Mesodermal cell (in vitro differentiated cells): ENCODE data around the gene C11orf21.
"Not testable (repeated sequence)": the region's sequence is repeated elsewhere in the genome, so short reads cannot be mapped to it uniquely, and the experiment has no call there.

Experiments
- H3K27ac ChIP-seq: 2 replicates; pipeline ENCODE4 v1.7.0; 2013; ENCODE audit warnings: mild to moderate bottlenecking, low read depth, low read length, moderate library complexity; ENCODE audit not compliant: severe bottlenecking
- H3K36me3 ChIP-seq: 2 replicates; pipeline ENCODE4 v1.7.1; 2013; ENCODE audit warnings: mild to moderate bottlenecking, low read length, moderate library complexity; ENCODE audit not compliant: control insufficient read depth, insufficient read depth
- H3K4me1 ChIP-seq: one replicate; pipeline ENCODE4 v1.7.1; 2013; ENCODE audit warnings: mild to moderate bottlenecking, low read length; ENCODE audit not compliant: insufficient read depth, control insufficient read depth, poor library complexity, severe bottlenecking
- H3K4me3 ChIP-seq: 2 replicates; pipeline ENCODE4 v1.7.0; 2013; ENCODE audit warnings: low read length, control low read depth, mild to moderate bottlenecking; ENCODE audit not compliant: insufficient read depth, poor library complexity, severe bottlenecking; ENCODE audit errors: extremely low read depth
- H3K9me3 ChIP-seq: 2 replicates; pipeline ENCODE4 v1.7.1; 2013; ENCODE audit warnings: mild to moderate bottlenecking, low read length, moderate library complexity; ENCODE audit not compliant: control insufficient read depth
- WGBS, 2 experiments: methylation state at CpG; one replicate each; pipeline ENCODE4 v1.1.5; 2013; ENCODE audit warnings: missing lambda C conversion rate in 2 of 2; ENCODE audit not compliant: insufficient coverage in 2 of 2; 5-methylcytosine and 5-hydroxymethylcytosine counted together

The C11orf21 gene

GRCh38 chr11:2333486-2334205, 31.9 kb upstream of the C11orf21 start:
- no CpG with 5 or more reads among the region's 4 CpGs for WGBS, 2 experiments
- not testable (repeated sequence) for H3K4me3 ChIP-seq, H3K4me1 ChIP-seq, H3K27ac ChIP-seq, H3K9me3 ChIP-seq, H3K36me3 ChIP-seq

- WGBS, 2 experiments = no CpG with 5 or more reads among the region's 29 CpGs
- not testable (repeated sequence) for H3K27ac ChIP-seq, H3K36me3 ChIP-seq, H3K9me3 ChIP-seq, H3K4me3 ChIP-seq, H3K4me1 ChIP-seq
Observed at GRCh38 chr11:2332569-2332968, 30.9 kb upstream of the C11orf21 start.

- 83 to 100% methylated on average over 2 of the region's 5 CpGs for WGBS, 2 experiments
- Histone ChIP-seq H3K4me3 (no peak overlapping the region), H3K36me3 (no peaks in the 10 kb centered on the region), H3K4me1 (no peaks in the 10 kb centered on the region), H3K9me3 (no peaks in the 10 kb centered on the region), H3K27ac (no peak overlapping the region)
Observed at GRCh38 chr11:2331404-2331803, 29.7 kb upstream of the C11orf21 start.

- Histone ChIP-seq H3K27ac (no peak overlapping the region), H3K36me3 (no peaks in the 10 kb centered on the region), H3K9me3 (no peaks in the 10 kb centered on the region), H3K4me3 (no peak overlapping the region), H3K4me1 (no peaks in the 10 kb centered on the region)
- 83 to 84% methylated on average over 5 to 6 of the region's 6 CpGs for WGBS, 2 experiments
Observed at GRCh38 chr11:2330696-2331095, 29.0 kb upstream of the C11orf21 start.

- Histone ChIP-seq H3K27ac (no peak overlapping the region), H3K9me3 (no peaks in the 10 kb centered on the region), H3K4me1 (no peaks in the 10 kb centered on the region), H3K4me3 (no peak overlapping the region), H3K36me3 (no peaks in the 10 kb centered on the region)
- 89 to 94% methylated on average over 5 to 6 of the region's 9 CpGs for WGBS, 2 experiments
Observed at GRCh38 chr11:2329551-2329950, 27.8 kb upstream of the C11orf21 start.

- Histone ChIP-seq H3K36me3 (no peaks in the 10 kb centered on the region), H3K4me1 (no peaks in the 10 kb centered on the region), H3K4me3 (no peak overlapping the region), H3K27ac (no peak overlapping the region), H3K9me3 (no peaks in the 10 kb centered on the region)
- 89 to 94% methylated on average over 13 to 15 of the region's 15 CpGs for WGBS, 2 experiments
Observed at GRCh38 chr11:2328656-2329354, 27.1 kb upstream of the C11orf21 start.

GRCh38 chr11:2328021-2328420, 26.3 kb upstream of the C11orf21 start:
- no peak overlapping the region for H3K27ac ChIP-seq
- no peaks in the 10 kb centered on the region for H3K36me3 ChIP-seq
- WGBS, 2 experiments = 87 to 94% methylated on average over 10 to 11 of the region's 11 CpGs
- H3K4me3 ChIP-seq = no peak overlapping the region
- no peaks in the 10 kb centered on the region for H3K9me3 ChIP-seq
- H3K4me1 ChIP-seq = no peaks in the 10 kb centered on the region

- H3K4me3 ChIP-seq = no peak overlapping the region
- no peak overlapping the region for H3K27ac ChIP-seq
- H3K36me3 ChIP-seq = no peaks in the 10 kb centered on the region
- no peaks in the 10 kb centered on the region for H3K9me3 ChIP-seq
- H3K4me1 ChIP-seq = no peaks in the 10 kb centered on the region
- WGBS, 2 experiments = 88 to 92% methylated on average over 7 to 11 of the region's 11 CpGs
Observed at GRCh38 chr11:2327032-2327431, 25.3 kb upstream of the C11orf21 start.

GRCh38 chr11:2325719-2326118, 24.0 kb upstream of the C11orf21 start:
- Histone ChIP-seq H3K4me3 (no peak overlapping the region), H3K4me1 (no peaks in the 10 kb centered on the region), H3K36me3 (no peaks in the 10 kb centered on the region), H3K27ac (no peak overlapping the region), H3K9me3 (no peaks in the 10 kb centered on the region)
- 93 to 100% methylated on average over 1 of the region's 2 CpGs for WGBS, 2 experiments

- Histone ChIP-seq H3K27ac (no peak overlapping the region), H3K36me3 (no peaks in the 10 kb centered on the region), H3K9me3 (no peaks in the 10 kb centered on the region), H3K4me3 (no peak overlapping the region), H3K4me1 (no peaks in the 10 kb centered on the region)
- 77 to 86% methylated on average over 3 to 4 of the region's 4 CpGs for WGBS, 2 experiments
Observed at GRCh38 chr11:2325123-2325522, 23.4 kb upstream of the C11orf21 start.

GRCh38 chr11:2321311-2321683, 19.6 kb upstream of the C11orf21 start:
- no peaks in the 10 kb centered on the region for H3K4me1 ChIP-seq
- no peaks in the 10 kb centered on the region for H3K9me3 ChIP-seq
- H3K27ac ChIP-seq = no peak overlapping the region
- no peaks in the 10 kb centered on the region for H3K36me3 ChIP-seq
- WGBS, 2 experiments = 79 to 83% methylated on average over 5 of the region's 6 CpGs
- H3K4me3 ChIP-seq = no peak overlapping the region
